GM13977 (cell line): ENCODE measurements around the gene GABRA1.
A peak's percentile ranks its signal among the peaks of the same experiment; 100 is the strongest.

Source experiments
- DNase-seq: peaks from one replicate; pipeline ENCODE4 v3.0.0; 2012; ENCODE audit warnings: low spot score
- in situ Hi-C: fragments of 300-500 bp; cut with MboI; formaldehyde crosslinking; loops from one replicate; pipeline ENCODE4 v1.12.0; 2022; ENCODE audit warnings: low sequenced_read_pairs, low pct_unique_long_range_greater_than_20kb, mixed read lengths, inconsistent platforms; ENCODE audit not compliant: unreplicated experiment
- TF ChIP-seq, protein P1 (sequence below): IDR thresholded peaks from 2 replicates; pipeline ENCODE4 v1.5.1; 2012; ENCODE audit warnings: mild to moderate bottlenecking, control low read depth; ENCODE audit not compliant: insufficient read depth; ENCODE audit errors: extremely low read depth, missing control alignments

GABRA1 gene

DNA sequence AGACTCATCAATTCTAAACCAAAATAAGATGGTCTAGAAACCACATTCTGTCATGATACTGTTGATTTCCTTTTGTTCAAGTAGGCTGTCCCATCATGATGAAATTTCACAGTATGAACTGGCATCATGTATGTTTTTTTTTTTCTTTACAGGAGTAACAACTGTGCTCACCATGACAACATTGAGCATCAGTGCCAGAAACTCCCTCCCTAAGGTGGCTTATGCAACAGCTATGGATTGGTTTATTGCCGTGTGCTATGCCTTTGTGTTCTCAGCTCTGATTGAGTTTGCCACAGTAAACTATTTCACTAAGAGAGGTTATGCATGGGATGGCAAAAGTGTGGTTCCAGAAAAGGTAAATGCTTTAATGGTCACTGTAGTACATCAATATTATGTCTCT lies 47.6 kb downstream of the GABRA1 start:
- in situ Hi-C loops = no loop called here
- no peak for DNase-seq
- TF ChIP-seq, protein P1, sequence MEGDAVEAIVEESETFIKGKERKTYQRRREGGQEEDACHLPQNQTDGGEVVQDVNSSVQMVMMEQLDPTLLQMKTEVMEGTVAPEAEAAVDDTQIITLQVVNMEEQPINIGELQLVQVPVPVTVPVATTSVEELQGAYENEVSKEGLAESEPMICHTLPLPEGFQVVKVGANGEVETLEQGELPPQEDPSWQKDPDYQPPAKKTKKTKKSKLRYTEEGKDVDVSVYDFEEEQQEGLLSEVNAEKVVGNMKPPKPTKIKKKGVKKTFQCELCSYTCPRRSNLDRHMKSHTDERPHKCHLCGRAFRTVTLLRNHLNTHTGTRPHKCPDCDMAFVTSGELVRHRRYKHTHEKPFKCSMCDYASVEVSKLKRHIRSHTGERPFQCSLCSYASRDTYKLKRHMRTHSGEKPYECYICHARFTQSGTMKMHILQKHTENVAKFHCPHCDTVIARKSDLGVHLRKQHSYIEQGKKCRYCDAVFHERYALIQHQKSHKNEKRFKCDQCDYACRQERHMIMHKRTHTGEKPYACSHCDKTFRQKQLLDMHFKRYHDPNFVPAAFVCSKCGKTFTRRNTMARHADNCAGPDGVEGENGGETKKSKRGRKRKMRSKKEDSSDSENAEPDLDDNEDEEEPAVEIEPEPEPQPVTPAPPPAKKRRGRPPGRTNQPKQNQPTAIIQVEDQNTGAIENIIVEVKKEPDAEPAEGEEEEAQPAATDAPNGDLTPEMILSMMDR = no peak

DNA sequence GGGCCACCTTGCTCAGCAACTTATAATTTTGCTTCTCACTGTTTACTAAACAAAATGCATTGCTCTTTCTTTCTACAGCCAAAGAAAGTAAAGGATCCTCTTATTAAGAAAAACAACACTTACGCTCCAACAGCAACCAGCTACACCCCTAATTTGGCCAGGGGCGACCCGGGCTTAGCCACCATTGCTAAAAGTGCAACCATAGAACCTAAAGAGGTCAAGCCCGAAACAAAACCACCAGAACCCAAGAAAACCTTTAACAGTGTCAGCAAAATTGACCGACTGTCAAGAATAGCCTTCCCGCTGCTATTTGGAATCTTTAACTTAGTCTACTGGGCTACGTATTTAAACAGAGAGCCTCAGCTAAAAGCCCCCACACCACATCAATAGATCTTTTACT lies 49.1 kb downstream of the GABRA1 start:
- TF ChIP-seq, protein P1 = no peak

DNA sequence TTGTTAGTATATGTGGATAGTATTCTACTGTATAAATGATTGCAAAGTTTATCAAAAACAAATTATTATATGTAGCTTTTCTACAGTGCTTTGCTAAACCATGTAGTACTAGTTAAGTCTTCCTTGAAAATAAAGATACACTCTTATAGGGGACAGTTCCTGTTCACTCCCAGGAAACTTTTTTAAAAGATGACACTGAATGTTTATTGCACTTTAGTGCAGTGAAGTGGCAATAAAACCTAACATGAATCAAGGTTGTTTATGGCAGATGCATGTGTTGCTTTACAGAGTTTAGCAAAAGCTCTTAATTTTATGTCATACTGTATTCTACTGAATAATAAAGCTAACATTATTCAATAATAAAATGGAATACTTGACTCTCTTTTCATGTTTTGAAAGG lies 51.7 kb downstream of the GABRA1 start:
- TF ChIP-seq, protein P1 = no peak
- in situ Hi-C loops = no loop called here
- no peak for DNase-seq

More for the DNA sequence above, 49.1 kb downstream of the GABRA1 start:
- DNase-seq = no peak
- in situ Hi-C loops = no loop called here

DNA sequence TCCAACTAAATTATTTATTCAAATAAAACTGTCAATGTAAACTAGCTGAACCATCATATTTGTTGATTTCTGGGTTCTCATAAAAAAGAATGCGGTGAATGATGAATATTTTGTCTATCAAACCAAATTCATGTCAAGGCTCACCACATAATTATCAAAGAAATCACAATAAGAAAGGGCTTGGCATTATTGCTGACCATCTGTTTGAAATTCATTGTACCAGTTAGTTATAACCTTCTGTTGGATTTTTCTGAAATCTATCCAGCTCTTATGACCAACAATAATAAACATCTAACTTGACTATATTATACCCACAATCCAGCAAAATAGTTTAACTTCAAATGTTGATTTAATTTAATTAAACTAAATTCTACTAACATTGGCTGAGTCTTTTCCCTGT lies 53.1 kb downstream of the GABRA1 start:
- TF ChIP-seq, protein P1 = no peak
- no peak for DNase-seq
- in situ Hi-C loops = no loop called here

DNA sequence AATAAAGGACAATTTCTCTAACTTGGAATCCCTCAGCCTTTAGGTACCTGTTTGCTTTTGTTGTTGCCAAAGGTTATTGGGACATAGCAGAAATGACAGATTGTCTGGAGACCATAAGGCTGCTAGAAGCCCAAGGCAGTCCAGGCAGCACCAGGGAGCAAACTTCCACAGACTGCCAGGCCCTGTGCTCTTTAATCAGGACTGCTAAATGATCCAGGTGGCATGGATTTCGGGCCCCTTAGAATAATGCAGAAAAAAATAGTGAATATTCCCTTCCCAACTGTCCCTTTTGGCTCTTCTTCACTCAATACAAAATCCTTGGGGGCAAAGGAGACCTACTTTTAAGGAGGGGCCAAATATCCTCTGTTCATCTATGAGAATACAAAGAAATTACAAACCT lies 73.9 kb downstream of the GABRA1 start:
- no peak for DNase-seq
- in situ Hi-C loops = no loop called here
- TF ChIP-seq, protein P1 = no peak

DNA sequence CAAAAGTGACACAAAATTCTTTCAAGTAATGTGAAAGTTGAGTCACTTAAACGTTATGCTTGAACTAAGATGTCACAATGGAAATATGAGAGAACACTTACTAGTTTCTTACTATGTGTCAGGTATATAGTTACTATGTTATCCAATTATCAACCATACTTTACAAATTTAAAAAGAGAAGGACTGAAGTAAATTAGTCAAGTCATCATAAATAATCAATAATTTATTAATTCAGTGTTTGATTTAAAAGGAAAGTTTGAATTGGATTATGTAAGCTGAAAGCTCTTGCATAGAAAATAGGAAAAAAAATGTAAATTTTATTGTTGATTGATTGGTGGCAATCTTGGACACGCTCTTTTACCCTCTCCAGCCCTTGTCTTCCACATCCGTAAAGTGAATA lies 76.3 kb downstream of the GABRA1 start:
- no peak for DNase-seq
- in situ Hi-C loops = no loop called here
- TF ChIP-seq, protein P1 = no peak

DNA sequence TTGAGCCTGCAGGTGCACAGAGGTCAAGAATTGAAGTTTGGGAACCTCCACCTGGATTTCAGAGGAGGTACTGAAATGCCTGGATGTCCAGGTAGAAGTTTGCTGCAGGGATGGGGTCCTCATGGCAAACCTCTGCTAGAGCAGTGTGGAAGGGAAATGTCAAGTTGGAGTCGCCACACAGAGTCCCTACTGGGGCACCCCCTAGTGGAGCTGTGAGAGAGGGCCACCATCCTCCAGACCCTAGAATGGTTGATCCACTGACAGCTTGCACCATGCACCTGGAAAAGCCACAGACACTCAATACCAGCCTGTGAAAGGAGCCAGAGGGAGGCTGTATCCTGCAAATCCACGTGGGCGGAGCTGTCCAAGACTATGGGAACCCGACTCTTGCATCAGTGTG lies 78.0 kb downstream of the GABRA1 start:
- no peak for DNase-seq
- in situ Hi-C loops = no loop called here
- TF ChIP-seq, protein P1 = peak; percentile 29
